EL (cell line): Measurements from ENCODE around the gene TOMM22.

Experiments used
- DNase-seq: peaks from one replicate; pipeline ENCODE4 v3.0.0-alpha.2; 2016

Gene TOMM22

GRCh38 chr22:38715852-38716251 is 34.1 kb downstream of the TOMM22 start:
- no peak for DNase-seq

- DNase-seq = no peak
Observed at GRCh38 chr22:38716271-38716670, 34.5 kb downstream of the TOMM22 start.

DNA sequence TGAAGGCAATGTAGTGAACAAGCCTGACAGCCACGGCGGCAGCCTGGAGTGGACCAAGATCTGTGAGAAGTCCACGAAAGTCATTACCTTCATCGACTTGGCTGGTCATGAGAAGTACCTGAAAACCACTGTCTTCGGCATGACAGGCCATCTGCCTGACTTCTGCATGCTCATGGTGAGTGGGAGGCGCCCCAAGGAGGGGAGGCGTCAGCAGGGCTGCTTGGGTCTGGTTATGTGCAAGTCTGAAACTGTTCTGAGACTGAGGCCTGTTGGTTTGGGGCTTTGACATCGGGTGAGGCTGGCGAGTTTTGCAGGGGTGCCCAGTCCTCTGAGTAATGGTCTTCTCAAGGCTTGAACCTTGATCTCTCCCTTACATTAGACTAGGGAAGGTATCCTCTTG is 35.1 kb downstream of the TOMM22 start:
- DNase-seq = no peak

GRCh38 chr22:38717244-38717643 is 35.5 kb downstream of the TOMM22 start:
- no peak for DNase-seq

- peak; percentile 91 for DNase-seq
Observed at GRCh38 chr22:38718414-38718813, 36.7 kb downstream of the TOMM22 start.

- no peak for DNase-seq
Observed at GRCh38 chr22:38719196-38719595, 37.4 kb downstream of the TOMM22 start.

- no peak for DNase-seq
Observed at GRCh38 chr22:38720350-38720749, 38.6 kb downstream of the TOMM22 start.

DNA sequence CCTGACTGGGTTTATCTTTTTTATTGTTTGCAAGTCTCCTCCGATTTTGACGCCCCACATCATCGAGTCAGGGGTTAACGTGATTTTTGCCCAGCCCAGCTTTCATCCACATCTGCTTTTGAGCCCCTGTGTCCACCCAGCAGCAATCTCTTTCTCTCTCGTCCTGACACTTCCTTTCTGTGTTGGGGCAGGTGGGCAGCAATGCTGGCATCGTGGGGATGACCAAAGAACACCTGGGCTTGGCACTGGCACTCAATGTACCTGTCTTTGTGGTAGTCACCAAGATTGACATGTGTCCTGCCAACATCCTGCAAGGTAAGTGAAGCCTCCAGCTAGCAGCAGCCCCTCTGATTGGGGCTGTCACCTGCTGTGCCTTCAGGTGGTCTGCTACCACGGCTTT is 39.8 kb downstream of the TOMM22 start:
- DNase-seq = no peak

GRCh38 chr22:38724176-38724575 is 42.4 kb downstream of the TOMM22 start:
- DNase-seq = no peak

- DNase-seq = peak; percentile 44
Observed at GRCh38 chr22:38724926-38725571, 43.3 kb downstream of the TOMM22 start.

- no peak for DNase-seq
Observed at GRCh38 chr22:38725900-38726655, 44.3 kb downstream of the TOMM22 start.

DNA sequence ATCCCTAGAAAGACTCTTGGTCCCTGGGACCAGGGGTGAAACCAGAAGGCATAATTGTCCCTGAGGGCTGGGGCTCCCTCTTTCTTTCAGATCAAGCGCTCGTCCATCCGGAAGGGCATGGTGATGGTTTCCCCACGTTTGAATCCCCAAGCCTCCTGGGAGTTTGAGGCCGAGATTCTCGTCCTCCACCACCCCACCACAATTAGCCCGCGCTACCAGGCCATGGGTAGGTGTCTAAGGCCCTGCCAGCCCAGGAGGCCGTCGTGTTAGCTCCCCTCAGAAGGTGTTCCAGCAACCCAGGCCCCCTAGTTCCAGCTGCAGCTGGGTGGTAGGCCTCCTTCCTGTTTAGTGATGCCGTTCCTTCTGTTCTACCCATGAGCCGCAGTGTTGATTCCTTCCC is 45.4 kb downstream of the TOMM22 start:
- DNase-seq = no peak

DNA sequence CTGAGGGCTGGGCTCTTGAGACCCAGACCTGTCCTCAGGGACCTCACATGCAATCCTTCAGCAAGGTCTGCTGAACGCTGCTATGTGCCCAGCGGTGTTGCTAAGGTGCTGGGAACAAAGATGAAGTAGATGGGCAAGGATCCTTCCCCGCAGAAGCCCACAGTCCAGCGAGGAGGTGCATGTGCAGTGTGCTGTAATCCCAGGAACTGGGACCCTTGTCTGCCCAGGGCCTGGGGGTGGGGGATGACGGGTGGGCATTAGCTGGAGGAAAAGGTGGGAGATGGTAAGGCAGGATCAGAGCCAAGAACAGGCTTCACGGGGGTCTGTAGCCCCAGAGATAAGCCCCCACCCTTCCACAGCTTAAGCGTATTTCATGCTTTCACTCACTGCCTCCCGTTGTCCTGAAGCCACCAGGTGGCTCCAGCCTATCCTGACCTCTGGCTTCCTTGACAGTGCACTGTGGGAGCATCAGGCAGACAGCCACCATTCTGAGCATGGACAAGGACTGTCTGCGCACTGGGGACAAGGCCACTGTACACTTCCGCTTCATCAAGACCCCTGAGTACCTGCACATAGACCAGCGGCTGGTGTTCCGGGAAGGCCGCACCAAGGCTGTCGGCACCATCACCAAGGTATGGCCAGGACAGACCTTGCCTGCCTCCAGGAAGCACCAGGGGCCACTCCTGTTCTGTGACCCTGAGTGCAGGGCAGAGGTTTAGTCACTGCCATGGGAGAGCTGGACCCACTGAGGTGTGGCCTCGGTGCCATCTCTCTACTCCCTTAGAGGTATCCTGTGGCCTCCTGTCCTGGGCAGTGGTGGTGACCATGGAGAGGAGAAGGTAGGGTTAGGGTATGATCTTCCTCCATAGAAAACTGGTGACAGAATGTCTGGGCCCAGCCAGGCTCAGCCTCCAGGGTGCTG is 46.0 kb downstream of the TOMM22 start:
- no peak for DNase-seq

- no peak for DNase-seq
Observed at GRCh38 chr22:38728871-38729796, 47.4 kb downstream of the TOMM22 start.

- DNase-seq = no peak
Observed at GRCh38 chr22:38729946-38730345, 48.2 kb downstream of the TOMM22 start.

- DNase-seq = no peak
Observed at GRCh38 chr22:38730411-38730871, 48.7 kb downstream of the TOMM22 start.

DNA sequence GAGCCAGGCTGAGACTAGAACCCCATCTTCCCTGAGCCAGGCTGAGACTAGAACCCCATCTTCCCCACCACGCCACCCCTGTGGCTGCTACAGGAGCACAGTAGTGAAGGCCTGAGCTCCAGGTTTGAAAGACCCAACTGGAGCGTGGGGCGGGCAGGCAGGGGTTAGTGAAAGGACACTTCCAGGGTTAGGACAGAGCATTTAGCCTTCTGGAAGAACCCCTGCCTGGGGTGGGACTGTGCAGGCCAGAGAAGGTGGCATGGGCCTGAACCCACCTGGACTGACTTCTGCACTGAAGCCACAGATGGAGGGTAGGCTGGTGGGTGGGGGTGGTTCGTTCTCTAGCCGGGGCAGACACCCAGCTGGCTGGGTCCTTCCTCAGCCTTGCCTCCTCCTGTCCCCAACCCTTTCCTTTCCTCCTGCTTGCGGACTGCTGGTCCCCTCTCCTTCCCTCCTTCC is 50.0 kb downstream of the TOMM22 start:
- DNase-seq = no peak

DNA sequence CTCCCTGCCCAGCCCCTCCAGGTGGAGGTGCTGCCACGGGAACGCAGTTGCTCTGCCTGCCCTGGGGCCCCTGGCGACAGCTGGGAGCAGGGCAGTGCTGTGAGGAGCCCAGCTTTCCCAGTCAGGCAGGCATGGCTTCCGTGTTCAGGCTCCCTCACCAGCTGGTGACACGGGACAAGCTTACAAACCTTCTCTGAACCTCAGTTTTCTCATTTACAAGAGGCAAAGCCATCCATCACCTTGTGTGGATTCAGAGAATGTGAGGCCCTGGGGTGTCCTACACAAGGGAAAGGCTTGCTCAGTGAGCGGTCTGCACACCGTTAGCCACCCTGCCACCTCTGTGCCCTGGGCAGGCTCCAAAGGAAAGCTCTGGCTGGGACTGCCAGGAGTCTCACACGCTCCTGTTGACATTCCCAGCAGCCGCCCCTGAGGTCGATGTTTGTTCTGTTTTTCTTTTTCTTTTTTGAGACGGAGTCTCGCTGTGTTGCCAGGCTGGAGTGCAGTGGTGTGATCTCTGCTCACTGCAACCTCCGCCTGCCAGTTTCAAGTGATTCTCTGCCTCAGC is 50.6 kb downstream of the TOMM22 start:
- no peak for DNase-seq

GRCh38 chr22:38733329-38733723 is 51.6 kb downstream of the TOMM22 start:
- no peak for DNase-seq

- no peak for DNase-seq
Observed at GRCh38 chr22:38733724-38734381, 52.1 kb downstream of the TOMM22 start.

GRCh38 chr22:38734421-38735100 is 52.8 kb downstream of the TOMM22 start:
- no peak for DNase-seq
